GM12865 (cell line): Measurements from ENCODE around the gene EEF1AKMT4.

Source experiments
- DNase-seq: peaks from one replicate; pipeline ENCODE4 v3.0.0; 2010; ENCODE audit warnings: low read depth
- H3K4me3 ChIP-seq: 2 replicates; pipeline ENCODE4 v1.5.1; 2011; ENCODE audit warnings: mild to moderate bottlenecking, low read depth, low read length, control low read depth
- TF ChIP-seq, protein P1 (sequence below): IDR thresholded peaks from 2 replicates; pipeline ENCODE4 v1.5.1; 2011; ENCODE audit warnings: low read length, control low read depth, low read depth, inconsistent platforms; ENCODE audit not compliant: insufficient read depth; ENCODE audit errors: missing control alignments

The EEF1AKMT4 gene

DNA sequence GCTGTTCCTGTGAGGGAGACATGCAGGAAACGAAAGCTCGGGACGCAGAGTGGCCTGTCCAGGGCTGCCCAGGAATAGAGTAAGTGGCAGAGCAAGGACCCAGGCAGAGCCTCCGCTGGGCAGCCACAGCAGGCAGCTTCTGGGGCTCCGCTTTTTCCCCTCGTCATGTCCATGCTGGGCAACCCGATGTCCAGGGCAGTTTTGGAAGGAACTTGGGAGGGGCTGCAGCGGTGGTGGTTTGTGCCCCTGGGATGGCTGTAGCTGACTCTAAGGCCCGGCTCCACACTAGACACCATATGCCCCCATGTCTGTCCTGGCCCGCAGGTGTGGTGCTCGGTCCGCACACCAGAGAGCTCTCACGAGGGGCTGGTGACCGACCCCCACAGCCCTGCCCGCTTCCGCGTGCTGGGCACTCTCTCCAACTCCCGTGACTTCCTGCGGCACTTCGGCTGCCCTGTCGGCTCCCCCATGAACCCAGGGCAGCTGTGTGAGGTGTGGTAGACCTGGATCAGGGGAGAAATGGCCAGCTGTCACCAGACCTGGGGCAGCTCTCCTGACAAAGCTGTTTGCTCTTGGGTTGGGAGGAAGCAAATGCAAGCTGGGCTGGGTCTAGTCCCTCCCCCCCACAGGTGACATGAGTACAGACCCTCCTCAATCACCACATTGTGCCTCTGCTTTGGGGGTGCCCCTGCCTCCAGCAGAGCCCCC, 42.4 kb downstream of the EEF1AKMT4 start:
- TF ChIP-seq, protein P1, sequence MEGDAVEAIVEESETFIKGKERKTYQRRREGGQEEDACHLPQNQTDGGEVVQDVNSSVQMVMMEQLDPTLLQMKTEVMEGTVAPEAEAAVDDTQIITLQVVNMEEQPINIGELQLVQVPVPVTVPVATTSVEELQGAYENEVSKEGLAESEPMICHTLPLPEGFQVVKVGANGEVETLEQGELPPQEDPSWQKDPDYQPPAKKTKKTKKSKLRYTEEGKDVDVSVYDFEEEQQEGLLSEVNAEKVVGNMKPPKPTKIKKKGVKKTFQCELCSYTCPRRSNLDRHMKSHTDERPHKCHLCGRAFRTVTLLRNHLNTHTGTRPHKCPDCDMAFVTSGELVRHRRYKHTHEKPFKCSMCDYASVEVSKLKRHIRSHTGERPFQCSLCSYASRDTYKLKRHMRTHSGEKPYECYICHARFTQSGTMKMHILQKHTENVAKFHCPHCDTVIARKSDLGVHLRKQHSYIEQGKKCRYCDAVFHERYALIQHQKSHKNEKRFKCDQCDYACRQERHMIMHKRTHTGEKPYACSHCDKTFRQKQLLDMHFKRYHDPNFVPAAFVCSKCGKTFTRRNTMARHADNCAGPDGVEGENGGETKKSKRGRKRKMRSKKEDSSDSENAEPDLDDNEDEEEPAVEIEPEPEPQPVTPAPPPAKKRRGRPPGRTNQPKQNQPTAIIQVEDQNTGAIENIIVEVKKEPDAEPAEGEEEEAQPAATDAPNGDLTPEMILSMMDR: no peak
- no peak for DNase-seq
- H3K4me3 ChIP-seq: no peak overlapping the region

DNA sequence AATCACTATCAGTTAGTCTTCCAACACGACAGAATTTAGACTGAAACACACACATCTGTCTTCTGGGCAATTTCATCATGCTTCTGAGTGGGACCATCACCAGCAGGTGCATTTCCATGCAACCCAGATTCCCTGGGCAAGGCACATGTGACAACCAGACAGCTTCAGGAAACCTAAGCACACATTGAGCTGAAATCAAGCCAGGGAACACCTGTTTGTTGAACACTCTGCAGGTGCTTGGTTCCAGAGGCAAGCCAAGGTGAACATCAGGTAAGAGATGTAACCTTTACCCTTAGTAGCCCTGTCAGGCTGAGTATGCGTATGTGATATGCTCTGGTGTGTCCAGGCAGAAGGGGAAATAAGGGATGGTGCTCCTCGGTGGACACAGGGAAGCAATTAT, 46.3 kb downstream of the EEF1AKMT4 start:
- TF ChIP-seq, protein P1: no peak
- DNase-seq: no peak
- no peak overlapping the region for H3K4me3 ChIP-seq

DNA sequence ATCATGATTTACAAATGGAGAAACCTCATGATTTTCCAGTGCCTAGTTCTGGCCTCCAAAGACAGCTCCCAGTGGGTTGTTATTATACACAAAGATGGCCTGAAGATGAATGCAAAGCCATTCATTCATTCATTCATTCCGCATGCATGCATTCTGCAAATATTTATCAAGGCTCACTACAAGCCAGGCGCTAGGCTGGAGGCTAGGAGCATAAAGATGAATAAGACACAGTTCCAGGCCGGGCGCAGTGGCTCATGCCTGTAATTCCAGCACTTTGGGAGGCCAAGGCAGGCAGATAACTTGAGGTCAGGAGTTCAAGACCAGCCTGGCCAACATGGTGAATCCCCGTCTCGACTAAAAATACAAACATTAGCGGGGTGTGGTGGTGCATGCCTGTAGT, 47.1 kb downstream of the EEF1AKMT4 start:
- no peak overlapping the region for H3K4me3 ChIP-seq
- DNase-seq: no peak
- TF ChIP-seq, protein P1: no peak

DNA sequence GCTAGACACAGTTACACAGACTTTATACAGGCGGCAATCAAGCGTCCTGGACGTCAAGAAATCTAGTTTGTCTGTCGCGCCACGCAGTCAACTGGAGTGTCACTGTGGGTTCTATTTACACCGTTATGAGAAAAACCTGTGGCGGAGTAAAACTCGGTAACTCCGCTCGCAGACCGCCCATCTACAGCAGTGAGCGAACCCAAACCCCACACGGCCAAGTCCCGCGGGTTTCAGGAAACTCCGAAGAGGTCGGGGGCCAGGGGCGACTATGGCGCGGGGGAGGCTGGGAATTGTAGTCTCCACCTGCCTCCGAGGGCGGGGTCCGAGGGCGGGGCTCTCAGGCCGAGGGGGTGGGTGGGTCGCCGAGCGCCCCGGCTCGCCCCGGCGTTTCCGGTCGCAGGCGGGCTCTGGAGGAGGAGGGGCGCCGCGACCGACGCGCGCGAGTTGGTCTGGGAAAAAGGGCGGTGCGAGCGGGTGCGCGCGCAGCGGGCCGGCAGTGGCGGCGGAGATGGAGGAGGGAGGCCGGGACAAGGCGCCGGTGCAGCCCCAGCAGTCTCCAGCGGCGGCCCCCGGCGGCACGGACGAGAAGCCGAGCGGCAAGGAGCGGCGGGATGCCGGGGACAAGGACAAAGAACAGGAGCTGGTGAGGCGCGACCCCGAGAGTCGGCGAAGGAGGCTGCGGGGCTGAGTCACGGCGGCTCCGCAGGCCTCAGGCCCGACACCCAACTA, 49.5 kb downstream of the EEF1AKMT4 start, which contains the start of gene PSMD2:
TSS of gene PSMD2 (plus strand) at position 483 of the 729 bp plus-strand sequence. CDS start at position 509, 26 bp downstream.
- TF ChIP-seq, protein P1: no peak
- DNase-seq: peak; percentile 98
- H3K4me3 ChIP-seq: peak within 1 kb of the TSS; percentile 87

DNA sequence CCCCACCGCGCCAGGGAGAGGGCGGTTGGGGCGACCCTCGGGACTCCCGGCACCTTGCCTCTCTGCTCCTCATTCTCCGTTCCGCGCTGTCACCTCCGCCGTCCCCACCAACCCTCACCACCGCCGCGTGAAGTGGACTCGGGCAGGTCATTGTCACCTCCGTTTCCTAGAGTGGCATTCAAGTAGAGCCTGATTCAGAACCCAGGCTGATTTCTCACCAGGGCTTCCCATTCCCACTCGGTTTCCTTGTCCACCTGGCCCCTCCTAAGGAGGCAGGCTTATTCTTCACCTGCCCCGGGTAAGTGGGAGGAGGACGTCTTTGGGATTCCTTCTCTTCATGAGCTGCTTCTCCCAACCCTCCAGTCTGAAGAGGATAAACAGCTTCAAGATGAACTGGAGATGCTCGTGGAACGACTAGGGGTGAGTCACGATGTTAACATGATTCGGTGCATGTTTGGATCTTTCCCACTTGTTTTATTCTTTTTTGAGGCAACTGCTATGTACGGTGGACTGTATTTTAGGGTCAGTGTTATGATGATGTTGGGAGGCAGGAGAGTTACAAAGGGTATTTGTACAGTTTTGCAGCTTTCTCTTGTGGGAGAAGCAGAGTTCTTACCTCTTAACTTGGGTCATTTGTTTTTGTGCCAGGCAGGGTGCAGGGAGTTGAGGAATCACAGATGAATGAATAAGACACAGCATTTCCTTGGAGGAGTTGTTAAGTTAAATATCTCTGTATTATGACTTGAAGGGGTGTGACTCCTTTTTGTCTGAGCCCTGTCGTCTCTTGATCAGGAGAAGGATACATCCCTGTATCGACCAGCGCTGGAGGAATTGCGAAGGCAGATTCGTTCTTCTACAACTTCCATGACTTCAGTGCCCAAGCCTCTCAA, 50.3 kb downstream of the EEF1AKMT4 start:
- TF ChIP-seq, protein P1: no peak
- no peak for DNase-seq
- H3K4me3 ChIP-seq: peak overlapping the region; percentile 87

DNA sequence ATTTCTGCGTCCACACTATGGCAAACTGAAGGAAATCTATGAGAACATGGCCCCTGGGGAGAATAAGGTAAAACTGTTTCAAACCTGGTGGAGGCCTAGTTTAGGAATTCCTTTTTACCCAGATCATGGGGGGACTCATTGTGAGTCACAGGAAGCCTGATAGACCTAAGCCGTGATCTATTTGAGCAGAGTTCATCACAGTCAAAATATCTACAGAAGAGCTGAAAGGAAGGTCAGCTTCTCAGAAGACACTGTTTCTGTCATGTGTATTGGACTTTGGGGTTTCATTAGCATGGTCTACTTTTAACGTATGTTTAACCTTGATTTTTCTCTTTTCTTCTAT, 50.9 kb downstream of the EEF1AKMT4 start:
- TF ChIP-seq, protein P1: no peak
- no peak for DNase-seq
- peak overlapping the region; percentile 1; the same call in 1 of the 2 replicates for H3K4me3 ChIP-seq
